IPS-15b (cell line): Measurements from ENCODE around the gene CTIF.

Experiments used
- H3K27me3 ChIP-seq: one replicate; pipeline ENCODE4 v1.6.1; 2013; ENCODE audit warnings: low read length; ENCODE audit not compliant: control insufficient read depth, insufficient read depth
- H3K36me3 ChIP-seq: one replicate; pipeline ENCODE4 v1.6.1; 2013; ENCODE audit warnings: low read length; ENCODE audit not compliant: control insufficient read depth, insufficient read depth
- H3K4me1 ChIP-seq: one replicate; pipeline ENCODE4 v1.6.1; 2013; ENCODE audit warnings: mild to moderate bottlenecking, low read length; ENCODE audit not compliant: control insufficient read depth, insufficient read depth
- H3K4me3 ChIP-seq: one replicate; pipeline ENCODE4 v1.5.1; 2013; ENCODE audit warnings: low read depth, low read length
- H3K9ac ChIP-seq: one replicate; pipeline ENCODE4 v1.6.1; 2013; ENCODE audit warnings: low read depth, mild to moderate bottlenecking, low read length
- H3K9me3 ChIP-seq: one replicate; pipeline ENCODE4 v1.6.1; 2013; ENCODE audit warnings: mild to moderate bottlenecking, low read length; ENCODE audit not compliant: control insufficient read depth, insufficient read depth

The CTIF gene

DNA sequence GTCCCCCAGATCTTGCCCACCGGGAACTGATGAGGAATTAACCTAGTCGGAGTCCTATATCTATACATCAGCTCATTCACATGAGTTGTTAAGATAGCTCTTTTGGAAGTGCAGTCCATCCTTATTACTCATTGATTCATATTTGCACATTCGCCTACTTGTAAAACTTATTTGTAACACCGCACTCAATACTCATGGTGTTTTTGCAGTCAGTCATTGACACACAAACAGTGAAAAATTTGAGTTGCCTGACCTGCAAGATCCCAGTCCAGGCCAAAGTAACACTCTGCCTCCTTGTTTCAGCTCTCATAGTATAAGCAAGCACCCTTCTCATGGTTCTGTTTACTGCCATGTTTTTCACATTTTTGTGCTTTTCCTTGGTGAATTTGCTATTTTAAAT lies 180.6 kb downstream of the CTIF start:
- Histone ChIP-seq H3K4me1 (no peaks in the 10 kb centered on the region), H3K4me3 (no peak overlapping the region), H3K27me3 (no peaks in the 10 kb centered on the region), H3K9me3 (no peaks in the 10 kb centered on the region), H3K9ac (no peak overlapping the region), H3K36me3 (peaks cover 3% of the 10 kb centered on the region)

- H3K9ac ChIP-seq = no peak overlapping the region
- H3K4me1 ChIP-seq = no peaks in the 10 kb centered on the region
- no peaks in the 10 kb centered on the region for H3K27me3 ChIP-seq
- no peak overlapping the region for H3K4me3 ChIP-seq
- peaks cover 3% of the 10 kb centered on the region for H3K36me3 ChIP-seq
- H3K9me3 ChIP-seq = no peaks in the 10 kb centered on the region
Measured at GRCh38 chr18:48719974-48720654, 181.3 kb downstream of the CTIF start.

DNA sequence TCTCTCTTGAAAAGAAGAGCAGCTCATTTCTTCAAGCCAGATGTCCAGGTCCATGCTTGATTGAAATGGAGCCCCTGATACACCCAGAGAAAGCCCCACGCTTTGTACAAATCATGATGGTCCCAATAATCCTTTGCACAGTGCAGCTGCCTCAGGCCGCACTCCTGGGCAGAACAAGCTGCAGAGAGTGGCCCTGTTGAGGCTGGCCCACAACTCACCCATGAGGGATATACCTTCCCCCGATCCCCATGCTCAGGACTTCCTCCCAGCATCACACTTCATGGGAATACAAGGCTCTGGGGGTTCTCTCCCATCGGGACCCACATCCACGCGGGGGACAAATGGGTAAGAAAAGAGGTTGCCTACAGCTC lies 181.8 kb downstream of the CTIF start:
- H3K4me3 ChIP-seq = no peak overlapping the region
- H3K27me3 ChIP-seq = no peaks in the 10 kb centered on the region
- no peak overlapping the region for H3K9ac ChIP-seq
- H3K36me3 ChIP-seq = peaks cover 3% of the 10 kb centered on the region
- H3K9me3 ChIP-seq = no peaks in the 10 kb centered on the region
- H3K4me1 ChIP-seq = no peaks in the 10 kb centered on the region

GRCh38 chr18:48721312-48721711 lies 182.5 kb downstream of the CTIF start:
- Histone ChIP-seq H3K9me3 (no peaks in the 10 kb centered on the region), H3K9ac (no peak overlapping the region), H3K27me3 (no peaks in the 10 kb centered on the region), H3K4me1 (no peaks in the 10 kb centered on the region), H3K36me3 (peaks cover 3% of the 10 kb centered on the region), H3K4me3 (no peak overlapping the region)

DNA sequence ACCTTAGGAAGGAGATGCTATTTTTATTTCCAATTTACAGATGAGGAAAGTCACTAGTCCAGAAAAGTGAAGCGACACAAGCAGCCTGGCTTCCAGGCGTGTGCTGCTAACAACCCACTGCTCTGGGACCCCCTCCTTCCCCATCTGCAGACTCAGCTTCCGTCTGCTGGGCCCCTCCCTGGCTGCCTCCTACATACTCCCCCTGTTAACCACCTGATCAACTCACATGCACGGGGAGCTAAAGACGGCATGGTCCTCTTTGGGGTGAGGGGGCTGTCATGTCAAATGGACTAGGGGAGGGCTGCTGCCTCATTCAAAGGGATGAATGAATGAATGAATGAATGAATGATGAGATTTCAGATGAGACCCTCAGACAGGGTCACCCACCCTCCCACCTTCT lies 184.2 kb downstream of the CTIF start:
- no peak overlapping the region for H3K4me3 ChIP-seq

DNA sequence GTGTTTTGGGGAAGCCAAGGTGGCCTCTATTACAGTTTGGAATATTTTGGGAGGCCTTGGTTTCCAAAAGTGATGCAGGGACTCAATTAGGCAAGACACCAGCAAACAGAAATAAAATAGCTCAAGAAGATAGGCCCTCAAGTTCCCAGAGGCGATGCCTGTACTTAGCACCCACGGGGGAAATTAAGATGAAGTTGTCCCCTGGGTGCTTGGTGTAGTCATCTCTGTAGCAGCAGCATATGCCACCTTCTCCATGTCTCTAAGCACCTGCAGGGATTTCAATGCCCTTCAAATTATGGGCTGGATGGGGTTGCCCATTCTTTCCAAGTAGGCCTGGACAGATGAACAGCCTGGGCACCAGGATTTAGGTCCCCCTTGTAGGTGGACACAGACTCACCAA lies 185.0 kb downstream of the CTIF start:
- peaks cover 3% of the 10 kb centered on the region for H3K36me3 ChIP-seq
- H3K4me3 ChIP-seq = no peak overlapping the region

More for the DNA sequence above, 184.2 kb downstream of the CTIF start:
- H3K27me3 ChIP-seq = no peaks in the 10 kb centered on the region
- H3K4me1 ChIP-seq = no peaks in the 10 kb centered on the region
- peaks cover 3% of the 10 kb centered on the region for H3K36me3 ChIP-seq
- no peak overlapping the region for H3K9ac ChIP-seq
- H3K9me3 ChIP-seq = no peaks in the 10 kb centered on the region

GRCh38 chr18:48724442-48724841 lies 185.6 kb downstream of the CTIF start:
- Histone ChIP-seq H3K27me3 (no peaks in the 10 kb centered on the region), H3K9me3 (no peaks in the 10 kb centered on the region), H3K4me1 (no peaks in the 10 kb centered on the region), H3K9ac (no peak overlapping the region), H3K4me3 (no peak overlapping the region), H3K36me3 (peaks cover 3% of the 10 kb centered on the region)

More for the DNA sequence above, 185.0 kb downstream of the CTIF start:
- H3K9ac ChIP-seq = no peak overlapping the region
- H3K27me3 ChIP-seq = no peaks in the 10 kb centered on the region
- no peaks in the 10 kb centered on the region for H3K4me1 ChIP-seq
- H3K9me3 ChIP-seq = no peaks in the 10 kb centered on the region

DNA sequence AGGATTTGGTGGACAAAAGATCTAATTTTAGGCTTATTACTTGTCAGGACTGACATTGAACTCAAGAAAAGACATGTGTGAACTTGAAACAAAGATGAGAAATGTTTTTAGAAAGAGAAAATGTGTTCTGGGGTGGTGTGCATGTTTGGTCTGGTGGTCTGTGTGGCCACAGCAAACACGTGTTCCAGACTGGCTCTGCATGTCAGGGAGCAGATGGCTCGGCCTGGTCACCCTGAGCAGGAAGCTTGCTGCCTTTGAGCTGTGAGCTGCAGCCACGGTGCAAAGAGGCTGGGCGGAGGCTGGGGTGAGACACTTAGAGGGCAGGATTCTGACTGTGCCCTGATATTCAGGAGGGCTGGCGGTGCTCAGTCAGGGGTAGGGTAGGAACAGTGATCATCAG lies 186.1 kb downstream of the CTIF start:
- H3K4me3 ChIP-seq = no peak overlapping the region
- no peaks in the 10 kb centered on the region for H3K9me3 ChIP-seq
- no peaks in the 10 kb centered on the region for H3K27me3 ChIP-seq
- no peaks in the 10 kb centered on the region for H3K4me1 ChIP-seq
- H3K9ac ChIP-seq = no peak overlapping the region
- H3K36me3 ChIP-seq = peaks cover 3% of the 10 kb centered on the region

DNA sequence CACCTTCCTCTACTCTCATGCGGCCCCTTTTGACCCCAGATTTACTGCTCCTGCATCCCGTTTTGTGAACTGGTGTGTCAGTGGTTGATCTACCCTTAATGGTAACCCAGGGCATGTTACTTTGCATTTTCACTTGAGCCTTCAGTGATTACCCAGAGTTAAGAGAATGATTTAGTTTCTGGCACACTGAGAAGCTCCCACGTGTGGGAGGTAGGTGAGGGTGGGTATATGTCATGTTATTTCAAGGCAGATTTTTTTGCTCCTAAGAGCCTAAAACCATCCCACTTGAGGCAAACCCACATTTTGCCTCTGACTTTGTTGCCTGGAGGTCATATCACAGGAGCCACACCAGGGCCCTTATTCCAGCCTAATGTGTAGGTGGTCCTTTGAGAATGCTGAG lies 186.7 kb downstream of the CTIF start:
- no peaks in the 10 kb centered on the region for H3K27me3 ChIP-seq
- no peaks in the 10 kb centered on the region for H3K9me3 ChIP-seq
- H3K4me1 ChIP-seq = no peaks in the 10 kb centered on the region
- peaks cover 3% of the 10 kb centered on the region for H3K36me3 ChIP-seq
- no peak overlapping the region for H3K9ac ChIP-seq
- H3K4me3 ChIP-seq = no peak overlapping the region

GRCh38 chr18:48727681-48728080 lies 188.8 kb downstream of the CTIF start:
- Histone ChIP-seq H3K9ac (no peak overlapping the region), H3K27me3 (no peaks in the 10 kb centered on the region), H3K9me3 (no peaks in the 10 kb centered on the region), H3K4me3 (no peak overlapping the region), H3K36me3 (no peaks in the 10 kb centered on the region), H3K4me1 (no peaks in the 10 kb centered on the region)

GRCh38 chr18:48728204-48728833 lies 189.5 kb downstream of the CTIF start:
- no peaks in the 10 kb centered on the region for H3K27me3 ChIP-seq
- H3K9ac ChIP-seq = no peak overlapping the region
- H3K9me3 ChIP-seq = no peaks in the 10 kb centered on the region
- H3K4me3 ChIP-seq = no peak overlapping the region
- no peaks in the 10 kb centered on the region for H3K36me3 ChIP-seq
- no peaks in the 10 kb centered on the region for H3K4me1 ChIP-seq

DNA sequence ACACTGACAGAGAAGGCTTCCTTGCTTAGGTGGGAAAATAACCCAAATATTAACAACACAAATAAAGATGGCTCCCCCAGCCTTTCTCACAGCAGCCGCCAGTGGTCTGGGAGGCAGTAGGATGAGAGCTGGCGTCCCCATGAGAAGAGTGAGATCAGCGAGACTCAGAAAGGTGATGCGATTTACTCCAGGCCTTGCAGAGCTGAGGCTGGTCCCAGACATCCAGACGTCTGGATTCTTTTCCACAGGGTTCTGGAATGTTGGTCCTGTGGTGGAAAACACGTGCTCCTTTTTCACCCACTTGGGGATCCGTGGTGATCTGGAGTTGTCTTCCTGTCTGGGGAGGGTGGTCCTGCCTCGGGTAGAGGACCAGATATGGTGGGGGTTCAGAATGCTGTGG lies 190.6 kb downstream of the CTIF start:
- Histone ChIP-seq H3K4me1 (no peaks in the 10 kb centered on the region), H3K9me3 (no peaks in the 10 kb centered on the region), H3K27me3 (no peaks in the 10 kb centered on the region), H3K4me3 (no peak overlapping the region), H3K36me3 (no peaks in the 10 kb centered on the region), H3K9ac (no peak overlapping the region)
